Kidney epithelial cell (primary cell): ENCODE measurements around the gene ACAP3. TPM values are rescaled to one million over a fixed set of nuclear protein-coding genes. Genes with fewer than 3 reads are reported as not detected.

Experiments used
- DNase-seq: peaks from one replicate; pipeline ENCODE4 v3.0.0-alpha.2; 2010; ENCODE audit warnings: low read depth
- H3K27me3 ChIP-seq: 2 replicates; pipeline ENCODE4 v1.6.0; 2011; ENCODE audit warnings: low read length; ENCODE audit not compliant: control insufficient read depth, insufficient read depth
- H3K36me3 ChIP-seq: 2 replicates; pipeline ENCODE4 v1.5.1; 2011; ENCODE audit warnings: low read length; ENCODE audit not compliant: control insufficient read depth, insufficient read depth
- H3K4me3 ChIP-seq: 2 replicates; pipeline ENCODE4 v1.5.1; 2011; ENCODE audit warnings: low read depth, mild to moderate bottlenecking, control low read depth, low read length
- total RNA-seq: library from RNA; depleted of rRNA; stranded (reverse); fragments of >200 nt; gene quantifications from 2 replicates; pipeline ENCODE4 v1.2.3, GENCODE V29; 2015
- TF ChIP-seq, protein P1 (sequence below): IDR thresholded peaks from 2 replicates; pipeline ENCODE4 v1.5.1; 2011; ENCODE audit warnings: mild to moderate bottlenecking, moderate library complexity, low read length, control low read depth, inconsistent platforms; ENCODE audit not compliant: insufficient read depth, poor library complexity, severe bottlenecking

Gene ACAP3
- total RNA-seq, 1 donor from 2014 or later: 37.9 TPM

DNA sequence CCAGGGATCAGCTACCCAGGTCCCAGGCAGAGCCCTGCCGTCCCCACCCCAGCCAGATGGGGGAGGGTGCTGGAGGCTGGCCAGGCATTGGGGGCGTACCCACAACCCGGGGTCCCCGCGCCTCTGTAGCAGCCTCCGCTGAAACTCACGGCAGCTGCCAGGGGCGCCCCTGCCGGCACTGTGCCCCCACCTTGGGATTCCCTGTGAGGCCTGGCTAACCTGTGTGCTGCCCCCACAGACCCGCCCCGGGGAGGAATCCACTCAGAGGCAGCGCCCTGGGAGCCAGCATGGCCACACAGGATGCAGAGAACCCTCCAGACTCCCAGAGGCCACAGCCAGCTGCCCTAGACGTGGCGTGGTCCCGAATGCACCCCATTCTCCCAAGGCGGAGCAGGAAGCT, 37.7 kb upstream of the ACAP3 start:
- no peak for DNase-seq
- Histone ChIP-seq H3K36me3 (peaks cover 2% of the 10 kb centered on the region), H3K4me3 (no peak overlapping the region), H3K27me3 (no peaks in the 10 kb centered on the region)
- TF ChIP-seq, protein P1, sequence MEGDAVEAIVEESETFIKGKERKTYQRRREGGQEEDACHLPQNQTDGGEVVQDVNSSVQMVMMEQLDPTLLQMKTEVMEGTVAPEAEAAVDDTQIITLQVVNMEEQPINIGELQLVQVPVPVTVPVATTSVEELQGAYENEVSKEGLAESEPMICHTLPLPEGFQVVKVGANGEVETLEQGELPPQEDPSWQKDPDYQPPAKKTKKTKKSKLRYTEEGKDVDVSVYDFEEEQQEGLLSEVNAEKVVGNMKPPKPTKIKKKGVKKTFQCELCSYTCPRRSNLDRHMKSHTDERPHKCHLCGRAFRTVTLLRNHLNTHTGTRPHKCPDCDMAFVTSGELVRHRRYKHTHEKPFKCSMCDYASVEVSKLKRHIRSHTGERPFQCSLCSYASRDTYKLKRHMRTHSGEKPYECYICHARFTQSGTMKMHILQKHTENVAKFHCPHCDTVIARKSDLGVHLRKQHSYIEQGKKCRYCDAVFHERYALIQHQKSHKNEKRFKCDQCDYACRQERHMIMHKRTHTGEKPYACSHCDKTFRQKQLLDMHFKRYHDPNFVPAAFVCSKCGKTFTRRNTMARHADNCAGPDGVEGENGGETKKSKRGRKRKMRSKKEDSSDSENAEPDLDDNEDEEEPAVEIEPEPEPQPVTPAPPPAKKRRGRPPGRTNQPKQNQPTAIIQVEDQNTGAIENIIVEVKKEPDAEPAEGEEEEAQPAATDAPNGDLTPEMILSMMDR: no peak

DNA sequence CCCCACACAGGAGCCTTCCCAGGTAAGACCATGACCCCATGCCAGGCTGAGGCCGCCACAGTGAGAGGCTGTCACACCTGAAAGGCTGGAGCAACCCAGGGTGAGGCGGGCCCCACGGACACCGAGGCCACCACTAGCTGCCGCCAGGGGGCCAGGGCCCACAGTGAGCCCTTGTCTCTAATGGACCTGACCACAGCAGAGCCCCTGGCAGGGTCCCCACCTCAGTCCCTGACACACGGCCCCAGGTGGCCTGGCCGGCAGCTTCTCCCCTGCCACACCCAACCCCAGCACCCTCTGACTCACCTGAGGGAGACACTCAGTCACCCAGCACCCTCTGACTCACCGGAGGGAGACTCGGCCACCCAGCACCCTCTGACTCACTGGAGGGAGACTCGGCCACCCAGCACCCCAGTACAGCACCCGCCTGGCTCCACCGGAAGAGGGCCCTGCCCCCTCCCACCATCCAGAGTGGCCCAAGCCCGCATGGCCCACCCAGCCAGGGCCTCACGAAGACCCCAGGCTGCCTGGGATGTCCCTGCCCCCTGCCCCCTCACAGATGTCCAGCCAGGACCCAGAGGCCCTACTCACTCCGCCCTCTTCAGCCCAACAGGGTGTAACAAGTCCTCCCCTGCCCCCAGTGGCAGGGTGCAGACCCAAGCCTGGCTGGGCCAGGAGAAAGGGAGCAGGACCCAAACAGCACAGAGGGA, 37.1 kb upstream of the ACAP3 start:
- TF ChIP-seq, protein P1: peak; percentile 70
- no peaks in the 10 kb centered on the region for H3K27me3 ChIP-seq
- peaks cover 2% of the 10 kb centered on the region for H3K36me3 ChIP-seq
- DNase-seq: peak; percentile 75
- H3K4me3 ChIP-seq: no peak overlapping the region

DNA sequence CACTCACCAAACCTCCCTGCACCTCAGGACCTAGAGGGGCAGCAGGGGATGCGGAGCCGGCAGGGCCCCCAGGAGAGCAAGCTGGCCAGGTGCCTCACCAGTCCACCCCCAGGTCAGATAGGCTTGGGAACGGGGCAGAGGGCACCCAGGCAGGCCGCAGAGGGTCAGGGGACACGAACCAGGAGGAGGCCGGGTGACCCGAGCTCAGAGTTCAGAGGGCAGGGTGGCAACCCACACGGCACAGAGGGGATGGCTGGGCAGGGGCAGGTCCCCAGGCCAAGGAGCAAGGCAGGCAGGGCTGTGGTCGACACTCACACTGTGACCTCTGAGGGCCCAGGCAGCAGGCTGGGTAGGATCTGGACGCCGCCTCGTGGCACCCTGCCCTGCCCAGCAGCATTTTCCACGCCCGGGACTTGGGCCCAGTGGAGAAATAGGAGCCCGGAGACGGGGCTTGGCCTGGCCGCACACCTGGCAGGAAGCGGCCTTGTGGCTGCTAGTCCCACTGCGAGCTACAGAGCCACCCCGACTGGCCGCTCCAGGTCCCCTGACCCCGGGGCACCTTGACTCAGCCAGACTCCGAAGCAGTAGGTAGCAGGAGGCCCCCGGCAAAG, 36.2 kb upstream of the ACAP3 start:
- H3K4me3 ChIP-seq: no peak overlapping the region
- TF ChIP-seq, protein P1: no peak

DNA sequence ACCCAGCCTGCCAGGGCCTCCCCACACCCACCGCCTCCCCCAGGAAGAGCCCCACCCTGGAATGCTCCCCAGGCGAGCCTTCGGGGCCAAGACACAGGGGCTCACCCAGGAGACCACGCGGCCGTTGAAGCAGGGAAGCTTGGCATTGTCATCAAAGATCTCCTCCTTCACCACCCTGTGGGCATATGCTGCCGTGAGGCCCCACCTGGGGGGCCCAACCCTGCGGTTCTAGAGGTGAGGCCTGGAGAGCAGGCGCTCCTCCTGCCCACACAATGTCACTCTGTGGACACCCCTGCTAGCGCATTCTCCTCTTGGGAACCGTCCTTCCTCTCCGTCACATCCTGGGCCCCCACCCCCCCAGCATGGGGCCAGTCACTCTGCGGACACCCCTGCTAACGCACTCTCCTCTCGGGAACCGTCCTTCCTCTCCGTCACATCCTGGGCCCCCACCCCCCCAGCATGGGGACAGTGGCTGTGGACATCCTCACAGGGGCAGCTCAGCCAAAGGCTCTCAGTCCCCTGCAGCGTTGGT, 34.9 kb upstream of the ACAP3 start:
- TF ChIP-seq, protein P1: no peak
- no peak for DNase-seq
- Histone ChIP-seq H3K36me3 (peaks cover 2% of the 10 kb centered on the region), H3K4me3 (no peak overlapping the region), H3K27me3 (no peaks in the 10 kb centered on the region)

More for the DNA sequence above, 36.2 kb upstream of the ACAP3 start:
- H3K36me3 ChIP-seq: peaks cover 2% of the 10 kb centered on the region
- no peak for DNase-seq
- no peaks in the 10 kb centered on the region for H3K27me3 ChIP-seq

DNA sequence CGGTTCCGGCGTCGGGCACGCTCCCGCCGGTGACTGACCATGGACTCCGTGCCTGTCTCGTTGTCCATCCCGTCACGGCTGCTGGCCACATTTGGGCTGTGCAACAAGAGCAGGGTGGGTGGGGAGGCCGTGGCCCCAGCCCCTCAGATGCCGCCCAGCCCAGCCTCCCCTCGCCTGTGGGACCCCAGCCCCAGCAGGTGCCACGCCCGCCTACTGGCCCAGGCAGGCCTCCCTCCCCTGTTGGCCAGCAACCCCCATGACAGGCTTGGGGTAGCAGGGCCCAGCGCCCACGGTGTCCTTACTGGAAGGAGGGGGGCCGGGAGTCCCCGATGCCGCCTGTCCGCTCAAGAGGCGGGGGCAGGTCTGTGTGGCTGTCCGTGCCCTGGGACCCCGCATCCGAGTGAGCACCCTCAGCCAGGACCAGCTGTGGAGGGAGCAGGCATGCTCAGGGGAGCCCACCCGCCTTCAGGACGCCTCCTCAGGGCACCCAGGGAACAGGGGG, 34.4 kb upstream of the ACAP3 start:
- Histone ChIP-seq H3K27me3 (no peaks in the 10 kb centered on the region), H3K36me3 (peaks cover 2% of the 10 kb centered on the region), H3K4me3 (no peak overlapping the region)
- TF ChIP-seq, protein P1: no peak
- DNase-seq: no peak
